Osteocyte (in vitro differentiated cells): ENCODE measurements around the gene PCGF3. TPM values are rescaled to one million over a fixed set of nuclear protein-coding genes. Genes with fewer than 3 reads are reported as not detected.

Experiments used
- DNase-seq: peaks from one replicate; pipeline ENCODE4 v3.0.0; 2021; ENCODE audit warnings: mixed read lengths; ENCODE audit not compliant: unreplicated experiment; ENCODE audit errors: extremely low spot score
- H3K27ac Mint-ChIP-seq: one replicate; pipeline ENCODE4 v1.8.0; 2021; ENCODE audit warnings: mild to moderate bottlenecking, mixed read lengths; ENCODE audit not compliant: unreplicated experiment
- H3K27me3 Mint-ChIP-seq: one replicate; pipeline ENCODE4 v1.8.0; 2021; ENCODE audit warnings: mixed read lengths; ENCODE audit not compliant: unreplicated experiment
- H3K36me3 Mint-ChIP-seq: one replicate; pipeline ENCODE4 v1.8.0; 2021; ENCODE audit warnings: mixed read lengths; ENCODE audit not compliant: unreplicated experiment
- H3K4me1 Mint-ChIP-seq: one replicate; pipeline ENCODE4 v1.8.0; 2021; ENCODE audit warnings: mixed read lengths; ENCODE audit not compliant: unreplicated experiment
- H3K4me3 Mint-ChIP-seq: one replicate; pipeline ENCODE4 v1.8.0; 2021; ENCODE audit warnings: mild to moderate bottlenecking, moderate library complexity, mixed read lengths; ENCODE audit not compliant: unreplicated experiment
- H3K9me3 Mint-ChIP-seq: one replicate; pipeline ENCODE4 v1.8.0; 2021; ENCODE audit warnings: mixed read lengths; ENCODE audit not compliant: unreplicated experiment
- total RNA-seq: library from RNA; stranded (reverse); gene quantifications from 2 replicates; pipeline ENCODE4 v1.2.1, GENCODE V29; 2021
- TF ChIP-seq, protein P1 (sequence below): fragments of 200-600 bp; sonication (generic); IDR thresholded peaks from 2 replicates; pipeline ENCODE4 v1.5.0; 2021; ENCODE audit warnings: antibody characterized with exemption, mild to moderate bottlenecking, moderate library complexity

Gene PCGF3
- total RNA-seq, 1 donor from 2014 or later = 70.0 TPM

DNA sequence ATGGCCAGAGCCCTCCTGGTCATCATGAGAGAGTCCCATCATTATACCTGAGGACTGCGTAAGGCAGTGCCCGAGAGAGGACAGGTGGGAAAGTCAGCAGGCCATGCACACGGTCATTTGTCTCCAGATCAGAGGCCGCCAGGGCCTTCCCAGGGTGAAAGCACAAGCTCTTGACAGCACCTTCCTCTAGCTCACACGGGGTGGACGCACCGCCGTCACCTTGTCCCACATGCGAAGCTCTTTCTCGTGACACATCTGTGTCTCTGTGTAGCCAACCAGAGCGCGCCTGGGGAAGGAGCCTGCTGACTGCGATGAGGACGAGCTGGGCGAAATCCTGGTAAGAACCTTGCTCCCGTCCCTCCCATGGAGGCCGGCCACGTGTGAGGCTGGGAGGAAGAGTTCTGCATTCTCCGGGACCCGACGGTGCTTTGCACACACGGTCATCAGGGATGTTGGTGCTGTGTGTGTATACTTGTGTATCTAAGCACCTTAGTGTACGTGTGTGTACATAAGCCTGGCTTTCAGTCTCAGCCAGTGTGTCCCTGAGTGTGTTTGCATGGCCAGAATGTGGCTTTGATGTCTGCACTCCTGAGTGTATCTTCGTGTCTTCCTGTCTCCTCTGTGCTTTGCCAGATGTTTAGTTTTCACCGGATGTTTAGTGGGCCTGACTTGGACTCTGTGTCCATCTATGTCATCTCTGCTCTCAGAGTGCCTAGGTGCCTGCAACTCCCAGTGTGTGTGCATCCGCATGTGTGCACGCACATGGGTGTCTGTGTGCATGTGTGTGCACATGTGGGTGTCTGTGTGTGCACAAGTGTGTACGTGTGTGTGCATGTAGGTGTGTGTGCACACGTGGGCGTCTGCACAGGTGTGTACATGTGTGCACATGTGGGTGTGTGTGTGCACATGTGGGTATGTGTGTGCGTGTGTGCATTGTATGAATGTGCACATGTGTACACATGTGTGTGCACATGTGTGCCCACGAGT, 46.7 kb upstream of the PCGF3 start:
- DNase-seq = no peak
- Mint-ChIP-seq H3K27ac (no peak overlapping the region), H3K9me3 (no peaks in the 10 kb centered on the region), H3K36me3 (no peaks in the 10 kb centered on the region), H3K27me3 (no peaks in the 10 kb centered on the region), H3K4me3 (no peak overlapping the region), H3K4me1 (peaks cover 1% of the 10 kb centered on the region)
- TF ChIP-seq, protein P1, sequence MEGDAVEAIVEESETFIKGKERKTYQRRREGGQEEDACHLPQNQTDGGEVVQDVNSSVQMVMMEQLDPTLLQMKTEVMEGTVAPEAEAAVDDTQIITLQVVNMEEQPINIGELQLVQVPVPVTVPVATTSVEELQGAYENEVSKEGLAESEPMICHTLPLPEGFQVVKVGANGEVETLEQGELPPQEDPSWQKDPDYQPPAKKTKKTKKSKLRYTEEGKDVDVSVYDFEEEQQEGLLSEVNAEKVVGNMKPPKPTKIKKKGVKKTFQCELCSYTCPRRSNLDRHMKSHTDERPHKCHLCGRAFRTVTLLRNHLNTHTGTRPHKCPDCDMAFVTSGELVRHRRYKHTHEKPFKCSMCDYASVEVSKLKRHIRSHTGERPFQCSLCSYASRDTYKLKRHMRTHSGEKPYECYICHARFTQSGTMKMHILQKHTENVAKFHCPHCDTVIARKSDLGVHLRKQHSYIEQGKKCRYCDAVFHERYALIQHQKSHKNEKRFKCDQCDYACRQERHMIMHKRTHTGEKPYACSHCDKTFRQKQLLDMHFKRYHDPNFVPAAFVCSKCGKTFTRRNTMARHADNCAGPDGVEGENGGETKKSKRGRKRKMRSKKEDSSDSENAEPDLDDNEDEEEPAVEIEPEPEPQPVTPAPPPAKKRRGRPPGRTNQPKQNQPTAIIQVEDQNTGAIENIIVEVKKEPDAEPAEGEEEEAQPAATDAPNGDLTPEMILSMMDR = no peak

DNA sequence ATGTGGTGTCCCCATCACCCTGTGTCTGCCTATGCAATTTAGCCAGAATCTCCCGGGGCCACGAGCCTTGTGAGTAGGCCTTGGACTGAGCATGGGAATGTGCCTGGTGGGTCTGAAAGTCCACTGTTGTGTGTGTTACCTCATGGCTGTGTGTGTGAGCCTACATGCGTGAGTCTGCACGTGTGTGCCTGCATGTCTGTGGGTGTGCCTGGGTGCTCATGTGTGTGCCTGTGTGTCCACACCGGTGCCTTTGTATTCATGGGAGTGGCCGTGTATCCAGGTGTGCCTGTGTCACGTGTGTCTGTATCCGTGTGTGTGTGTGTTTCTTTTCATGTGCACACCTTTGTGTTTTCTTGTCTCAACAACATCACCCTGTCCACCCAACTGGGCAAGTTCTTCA, 45.8 kb upstream of the PCGF3 start:
- H3K4me1 Mint-ChIP-seq = peaks cover 1% of the 10 kb centered on the region
- H3K4me3 Mint-ChIP-seq = no peak overlapping the region

DNA sequence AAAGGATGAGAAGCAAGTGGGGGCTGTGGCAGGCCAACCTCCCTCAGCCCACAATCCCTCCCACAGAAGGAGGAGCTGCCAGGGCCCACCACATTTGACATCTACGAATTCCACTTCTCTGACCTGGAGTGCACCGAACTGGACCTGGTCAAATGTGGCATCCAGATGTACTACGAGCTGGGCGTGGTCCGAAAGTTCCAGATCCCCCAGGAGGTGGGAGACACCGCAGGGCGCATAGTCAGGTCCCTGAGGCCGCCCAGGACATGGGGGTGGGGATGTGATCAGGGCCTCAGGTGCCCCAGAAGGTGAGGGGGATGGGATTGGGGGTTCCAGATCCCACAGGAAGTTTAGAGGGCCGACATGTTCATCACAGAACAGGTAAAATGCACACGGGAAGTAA, 45.2 kb upstream of the PCGF3 start:
- Mint-ChIP-seq H3K27ac (no peak overlapping the region), H3K4me1 (peaks cover 1% of the 10 kb centered on the region), H3K4me3 (no peak overlapping the region), H3K36me3 (no peaks in the 10 kb centered on the region), H3K27me3 (no peaks in the 10 kb centered on the region), H3K9me3 (no peaks in the 10 kb centered on the region)
- no peak for DNase-seq
- TF ChIP-seq, protein P1 = no peak

More for the DNA sequence above, 45.8 kb upstream of the PCGF3 start:
- H3K36me3 Mint-ChIP-seq = no peaks in the 10 kb centered on the region
- H3K27me3 Mint-ChIP-seq = no peaks in the 10 kb centered on the region
- H3K9me3 Mint-ChIP-seq = no peaks in the 10 kb centered on the region
- TF ChIP-seq, protein P1 = no peak
- DNase-seq = no peak
- H3K27ac Mint-ChIP-seq = no peak overlapping the region

DNA sequence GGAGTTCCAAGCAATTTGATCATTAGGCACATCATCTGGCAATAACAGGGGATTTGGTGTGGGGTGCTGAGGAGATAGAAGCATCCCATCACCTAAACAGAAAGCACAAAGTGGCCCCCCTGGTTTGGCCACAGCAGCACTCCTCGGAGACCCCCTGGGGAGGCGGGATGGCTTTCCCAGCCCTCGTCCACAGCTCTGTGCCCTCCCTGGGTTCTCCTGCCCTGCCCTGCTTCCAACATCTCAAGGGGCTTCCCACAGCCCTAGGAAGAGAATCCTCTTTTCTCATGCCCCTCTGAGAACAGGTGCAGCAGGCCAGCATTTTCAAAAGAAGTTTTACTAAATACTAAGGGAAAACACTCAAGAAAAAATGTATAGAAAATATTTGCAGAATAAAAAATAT, 44.4 kb upstream of the PCGF3 start:
- TF ChIP-seq, protein P1 = no peak
- peaks cover 1% of the 10 kb centered on the region for H3K4me1 Mint-ChIP-seq
- no peaks in the 10 kb centered on the region for H3K27me3 Mint-ChIP-seq
- no peak overlapping the region for H3K4me3 Mint-ChIP-seq
- no peak overlapping the region for H3K27ac Mint-ChIP-seq
- H3K9me3 Mint-ChIP-seq = no peaks in the 10 kb centered on the region
- no peaks in the 10 kb centered on the region for H3K36me3 Mint-ChIP-seq
- DNase-seq = no peak

DNA sequence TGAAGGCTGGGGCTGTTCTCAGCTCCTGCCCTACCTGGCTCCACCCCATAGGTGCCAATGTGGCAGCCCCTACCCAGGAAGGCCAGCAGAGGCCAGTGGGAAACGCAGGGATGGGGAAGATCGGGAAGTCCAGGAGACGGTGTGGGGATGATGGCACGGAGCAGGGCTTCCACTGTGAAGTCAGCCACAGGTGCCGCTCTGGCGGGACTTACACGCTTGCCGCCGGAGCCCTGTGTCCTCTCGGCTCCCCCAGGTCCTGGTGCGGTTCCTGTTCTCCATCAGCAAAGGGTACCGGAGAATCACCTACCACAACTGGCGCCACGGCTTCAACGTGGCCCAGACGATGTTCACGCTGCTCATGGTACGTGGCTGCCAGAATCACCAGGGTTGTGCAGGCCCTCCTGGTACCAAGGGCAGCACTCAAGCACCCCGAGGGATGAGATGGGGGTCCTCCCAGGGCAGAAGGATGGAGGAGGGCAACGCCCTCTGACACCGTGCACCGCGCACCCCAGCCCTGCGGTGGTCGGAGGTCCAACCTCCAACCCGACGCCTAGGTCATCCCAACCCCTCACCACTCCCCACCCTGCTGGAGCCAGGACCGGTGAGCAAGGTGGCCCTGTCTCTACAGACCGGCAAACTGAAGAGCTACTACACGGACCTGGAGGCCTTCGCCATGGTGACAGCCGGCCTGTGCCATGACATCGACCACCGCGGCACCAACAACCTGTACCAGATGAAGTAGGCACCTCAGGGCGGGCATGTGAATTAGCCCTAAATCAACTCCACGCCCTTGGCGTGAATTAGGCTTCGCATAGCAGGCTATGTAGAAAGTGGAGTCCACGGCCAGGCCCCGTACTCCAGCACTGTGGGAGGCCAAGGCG, 43.5 kb upstream of the PCGF3 start:
- TF ChIP-seq, protein P1 = no peak
- no peaks in the 10 kb centered on the region for H3K36me3 Mint-ChIP-seq
- H3K4me3 Mint-ChIP-seq = no peak overlapping the region
- no peaks in the 10 kb centered on the region for H3K9me3 Mint-ChIP-seq
- peaks cover 1% of the 10 kb centered on the region for H3K4me1 Mint-ChIP-seq
- no peak for DNase-seq
- no peaks in the 10 kb centered on the region for H3K27me3 Mint-ChIP-seq
- no peak overlapping the region for H3K27ac Mint-ChIP-seq
